Skeletal muscle tissue (tissue), 4 donors: ENCODE data around the gene SNRNP25. TPM values are rescaled to one million over a fixed set of nuclear protein-coding genes. Genes with fewer than 3 reads are reported as not detected.
"Not testable (repeated sequence)": the region's sequence is repeated elsewhere in the genome, so short reads cannot be mapped to it uniquely, and the experiment has no call there.

Source experiments
- H3K27ac ChIP-seq: one replicate; pipeline ENCODE4 v1.7.0; 2013; ENCODE audit warnings: mild to moderate bottlenecking, low read depth, low read length, inconsistent platforms
- H3K27me3 ChIP-seq, 3 donors: one replicate each; pipeline ENCODE4 v1.7.0; 2013; ENCODE audit warnings: low read length in 3 of 3; ENCODE audit not compliant: control insufficient read depth in 3 of 3, insufficient read depth in 3 of 3
- H3K36me3 ChIP-seq, 3 donors: one replicate each; pipeline ENCODE4 v1.7.0; 2013; ENCODE audit warnings: low read length in 3 of 3; ENCODE audit not compliant: control insufficient read depth in 3 of 3, insufficient read depth in 3 of 3
- H3K4me1 ChIP-seq, 3 donors: one replicate each; pipeline ENCODE4 v1.7.0; 2013; ENCODE audit warnings: low read length in 3 of 3, mild to moderate bottlenecking in 3 of 3; ENCODE audit not compliant: control insufficient read depth in 3 of 3, insufficient read depth in 3 of 3
- H3K4me3 ChIP-seq, 3 donors: one replicate each; pipeline ENCODE4 v1.7.0; 2013; ENCODE audit warnings: low read length in 3 of 3
- H3K9ac ChIP-seq, 3 donors: one replicate each; pipeline ENCODE4 v1.7.0; 2013; ENCODE audit warnings: low read length in 3 of 3, mild to moderate bottlenecking in 3 of 3, moderate library complexity in 2 of 3, low read depth in 1 of 3
- H3K9me3 ChIP-seq, 3 donors: one replicate each; pipeline ENCODE4 v1.7.0; 2013; ENCODE audit warnings: low read length in 3 of 3; ENCODE audit not compliant: control insufficient read depth in 3 of 3
- total RNA-seq: library from RNA; depleted of rRNA; stranded (reverse); fragments of >200 nt; gene quantifications from one replicate; pipeline ENCODE4 v1.2.3, GENCODE V29; 2014
- donor health status: Osteomylitis.

SNRNP25 gene
- total RNA-seq, 1 donor from 2014 or later: 16.2 TPM

- no peaks in the 10 kb centered on the region for H3K4me1 ChIP-seq
- no peak overlapping the region for H3K9ac ChIP-seq
- H3K4me3 ChIP-seq: peak overlapping the region in 1 of 3 donors; percentile 14
- H3K27me3 ChIP-seq: no peaks in the 10 kb centered on the region
- H3K9me3 ChIP-seq: no peaks in the 10 kb centered on the region
- no peak overlapping the region for H3K27ac ChIP-seq
- peaks cover 5 to 15% (median 9%) of the 10 kb centered on the region in 3 donors for H3K36me3 ChIP-seq
These were observed 11.6 kb upstream of the SNRNP25 start for GRCh38 chr16:42069-42457.

- no peaks in the 10 kb centered on the region for H3K27me3 ChIP-seq
- H3K36me3 ChIP-seq: peaks cover 8 to 18% (median 12%) of the 10 kb centered on the region in 3 donors
- no peaks in the 10 kb centered on the region for H3K9me3 ChIP-seq
- H3K27ac ChIP-seq: no peak overlapping the region
- no peaks in the 10 kb centered on the region for H3K4me1 ChIP-seq
- H3K4me3 ChIP-seq: no peak overlapping the region
- no peak overlapping the region for H3K9ac ChIP-seq
These were observed 10.9 kb upstream of the SNRNP25 start for GRCh38 chr16:42691-43090.

- H3K4me1 ChIP-seq: no peaks in the 10 kb centered on the region
- peaks cover 8 to 21% (median 10%) of the 10 kb centered on the region in 3 donors for H3K36me3 ChIP-seq
- no peaks in the 10 kb centered on the region for H3K9me3 ChIP-seq
- H3K9ac ChIP-seq: no peak overlapping the region
- H3K4me3 ChIP-seq: no peak overlapping the region
- no peak overlapping the region for H3K27ac ChIP-seq
- no peaks in the 10 kb centered on the region for H3K27me3 ChIP-seq
These were observed 10.3 kb upstream of the SNRNP25 start for GRCh38 chr16:43294-43693.

GRCh38 chr16:44655-45054 lies 9.0 kb upstream of the SNRNP25 start:
- peaks cover 8 to 22% (median 8%) of the 10 kb centered on the region in 3 donors for H3K36me3 ChIP-seq
- no peak overlapping the region for H3K9ac ChIP-seq
- H3K4me1 ChIP-seq: no peaks in the 10 kb centered on the region

GRCh38 chr16:45454-45853 lies 8.2 kb upstream of the SNRNP25 start:
- Histone ChIP-seq H3K36me3 (peaks cover 8 to 22% (median 8%) of the 10 kb centered on the region in 3 donors), H3K9ac (no peak overlapping the region), H3K9me3 (no peaks in the 10 kb centered on the region), H3K27me3 (no peaks in the 10 kb centered on the region), H3K4me1 (no peaks in the 10 kb centered on the region), H3K27ac (no peak overlapping the region), H3K4me3 (no peak overlapping the region)

More at GRCh38 chr16:44655-45054, 9.0 kb upstream of the SNRNP25 start:
- Histone ChIP-seq H3K4me3 (no peak overlapping the region), H3K27ac (no peak overlapping the region), H3K27me3 (no peaks in the 10 kb centered on the region), H3K9me3 (no peaks in the 10 kb centered on the region)

GRCh38 chr16:46510-46909 lies 7.1 kb upstream of the SNRNP25 start:
- H3K36me3 ChIP-seq: peaks cover 8 to 24% (median 15%) of the 10 kb centered on the region in 3 donors
- H3K9ac ChIP-seq, H3K27me3 ChIP-seq, H3K9me3 ChIP-seq, H3K4me1 ChIP-seq, H3K4me3 ChIP-seq, H3K27ac ChIP-seq: not testable (repeated sequence)

GRCh38 chr16:47234-47633 lies 6.4 kb upstream of the SNRNP25 start:
- Histone ChIP-seq H3K36me3 (peaks cover 8 to 24% (median 15%) of the 10 kb centered on the region in 3 donors), H3K9ac (no peak overlapping the region), H3K4me3 (no peak overlapping the region), H3K9me3 (no peaks in the 10 kb centered on the region), H3K4me1 (no peaks in the 10 kb centered on the region), H3K27ac (no peak overlapping the region), H3K27me3 (no peaks in the 10 kb centered on the region)

GRCh38 chr16:50769-51591 lies 2.6 kb upstream of the SNRNP25 start:
- H3K4me1 ChIP-seq: peaks cover 10 to 11% (median 11%) of the 10 kb centered on the region in 3 donors
- no peaks in the 10 kb centered on the region for H3K27me3 ChIP-seq
- H3K27ac ChIP-seq: no peak overlapping the region
- peaks cover 14 to 22% (median 19%) of the 10 kb centered on the region in 3 donors for H3K36me3 ChIP-seq
- no peak overlapping the region for H3K9ac ChIP-seq
- no peaks in the 10 kb centered on the region for H3K9me3 ChIP-seq
- H3K4me3 ChIP-seq: no peak overlapping the region

GRCh38 chr16:54237-54581 lies 581 bp downstream of the SNRNP25 start:
- Histone ChIP-seq H3K36me3 (peaks cover 39 to 47% (median 43%) of the 10 kb centered on the region in 3 donors), H3K4me1 (peaks cover 10 to 11% (median 11%) of the 10 kb centered on the region in 3 donors), H3K27me3 (no peaks in the 10 kb centered on the region), H3K27ac (peak overlapping the region; percentile 51), H3K9me3 (no peaks in the 10 kb centered on the region), H3K4me3 (peak overlapping the region; percentile 84 to 94 (median 89)), H3K9ac (peak overlapping the region; percentile 88 to 93 (median 91))

- H3K36me3 ChIP-seq: peaks cover 53 to 61% (median 56%) of the 10 kb centered on the region in 3 donors
- H3K9ac ChIP-seq: no peak overlapping the region
- no peak overlapping the region for H3K4me3 ChIP-seq
- H3K27me3 ChIP-seq: no peaks in the 10 kb centered on the region
- H3K27ac ChIP-seq: no peak overlapping the region
- H3K4me1 ChIP-seq: peaks cover 16 to 21% (median 16%) of the 10 kb centered on the region in 3 donors
- no peaks in the 10 kb centered on the region for H3K9me3 ChIP-seq
These were observed 2.0 kb downstream of the SNRNP25 start for GRCh38 chr16:55571-56136.
